ENCODE results near the gene NR3C1.

DNA sequence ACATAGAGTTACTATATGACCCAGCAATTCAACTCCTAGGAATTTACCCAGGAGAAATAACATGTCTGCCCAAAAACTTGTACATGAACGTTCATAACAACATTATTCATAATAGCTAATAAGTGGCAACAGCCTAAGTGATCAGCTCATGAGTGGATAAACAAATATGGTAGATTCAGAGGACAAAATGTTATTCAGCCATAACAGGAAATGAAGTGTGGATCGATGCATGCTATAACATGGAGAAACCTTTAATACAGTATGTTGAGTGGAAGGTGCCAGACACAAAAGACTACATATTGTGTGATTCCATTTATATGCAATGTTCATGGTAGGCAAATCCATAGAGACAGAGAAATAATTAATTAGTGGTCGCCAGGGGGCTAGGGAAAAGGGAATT lies 22.3 kb upstream of the NR3C1 start:
- TF ChIP-seq, protein P1, sequence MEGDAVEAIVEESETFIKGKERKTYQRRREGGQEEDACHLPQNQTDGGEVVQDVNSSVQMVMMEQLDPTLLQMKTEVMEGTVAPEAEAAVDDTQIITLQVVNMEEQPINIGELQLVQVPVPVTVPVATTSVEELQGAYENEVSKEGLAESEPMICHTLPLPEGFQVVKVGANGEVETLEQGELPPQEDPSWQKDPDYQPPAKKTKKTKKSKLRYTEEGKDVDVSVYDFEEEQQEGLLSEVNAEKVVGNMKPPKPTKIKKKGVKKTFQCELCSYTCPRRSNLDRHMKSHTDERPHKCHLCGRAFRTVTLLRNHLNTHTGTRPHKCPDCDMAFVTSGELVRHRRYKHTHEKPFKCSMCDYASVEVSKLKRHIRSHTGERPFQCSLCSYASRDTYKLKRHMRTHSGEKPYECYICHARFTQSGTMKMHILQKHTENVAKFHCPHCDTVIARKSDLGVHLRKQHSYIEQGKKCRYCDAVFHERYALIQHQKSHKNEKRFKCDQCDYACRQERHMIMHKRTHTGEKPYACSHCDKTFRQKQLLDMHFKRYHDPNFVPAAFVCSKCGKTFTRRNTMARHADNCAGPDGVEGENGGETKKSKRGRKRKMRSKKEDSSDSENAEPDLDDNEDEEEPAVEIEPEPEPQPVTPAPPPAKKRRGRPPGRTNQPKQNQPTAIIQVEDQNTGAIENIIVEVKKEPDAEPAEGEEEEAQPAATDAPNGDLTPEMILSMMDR (optimal IDR thresholded peaks at IDR 0.05 in 1 of 3, IDR thresholded peaks at IDR 0.05 in 1 of 3, conservative IDR thresholded peaks at IDR 0.05 in 1 of 3; ENCODE audit: extremely low read depth in 1 of 3, insufficient read depth in 2 of 3, low read length in 3 of 3) = no peak
- no peak for TF ChIP-seq EZH2 (IDR thresholded peaks at IDR 0.05; ENCODE audit: low read length)

Measured in keratinocyte (primary cell).